ENCODE results near the gene TOR4A.

GRCh38 chr9:137256856-137257255 is 20.7 kb upstream of the TOR4A start:
- TF ChIP-seq CTCF (IDR thresholded peaks at IDR 0.05; ENCODE audit: borderline replicate concordance, extremely low read depth, low read length, poor library complexity, severe bottlenecking) (no peak), EZH2 (IDR thresholded peaks at IDR 0.05; ENCODE audit: borderline replicate concordance, low read depth, low read length, severe bottlenecking) (no peak)
